A549 (cell line): ENCODE measurements around the gene UBN1. TPM values are rescaled to one million over a fixed set of nuclear protein-coding genes. Genes with fewer than 3 reads are reported as not detected.
A peak's percentile ranks its signal among the peaks of the same experiment; 100 is the strongest.

Experiments used
- ATAC-seq, 2 experiments: fragments of 200-7000 bp in 1 of 2; fragments of >200 bp in 1 of 2; cut with Nextera tagmentation in 1 of 2; cut with Tn5 transposase in 1 of 2; 3 replicates each; pipeline versions ENCODE4 v1.8.0 to v1.9.1; 2018 to 2020; ENCODE audit warnings: mild to moderate bottlenecking in 1 of 2, moderate library complexity in 1 of 2
- CTCF ChIA-PET: fragments of 300-600 bp; sonication (Branson Sonifier 250); formaldehyde crosslinking; extraction: SDS; loops from one replicate; lab custom pipeline; 2021; ENCODE audit warnings: antibody characterized with exemption, inconsistent platforms; lab: Yijun Ruan, JAX
- POLR2A ChIA-PET: fragments of 350-600 bp; formaldehyde crosslinking; extraction: SDS; loops from one replicate; lab custom pipeline; 2021; ENCODE audit warnings: antibody characterized with exemption, inconsistent platforms; lab: Yijun Ruan, JAX
- DNase-seq, 2 experiments: peaks; one replicate each; pipeline versions ENCODE4 v3.0.0 to v3.0.0-alpha.2; 2011 to 2016; ENCODE audit warnings: low read depth in 1 of 2, low spot score in 1 of 2
- FAIRE-seq: peaks from 2 replicates; lab custom pipeline; 2011; peaks lifted over from hg19 to GRCh38; lab: Jason Lieb, UNC
- H3K27ac ChIP-seq, 2 experiments: fragments of >200 bp; sonication (Bioruptor Twin); formaldehyde crosslinking; 3 replicates each; pipeline ENCODE4 v1.5.1; 2016 to 2017
- H3K4me1 ChIP-seq: fragments of >200 bp; sonication (Bioruptor Twin); formaldehyde crosslinking; 3 replicates; pipeline ENCODE4 v1.6.1; 2016
- H3K4me2 ChIP-seq: fragments of >200 bp; sonication (Bioruptor Twin); formaldehyde crosslinking; 3 replicates; pipeline ENCODE4 v1.6.1; 2016
- H3K4me3 ChIP-seq: fragments of >200 bp; sonication (Bioruptor Twin); formaldehyde crosslinking; 3 replicates; pipeline ENCODE4 v1.5.1; 2016
- H3K9me3 ChIP-seq: fragments of >200 bp; sonication (Bioruptor Twin); formaldehyde crosslinking; 3 replicates; pipeline ENCODE4 v1.6.1; 2016
- BHLHE40 ChIP-seq: IDR thresholded peaks from 2 replicates; pipeline ENCODE4 v1.6.1; 2012; ENCODE audit warnings: low read depth, low read length, inconsistent platforms
- CBX2 ChIP-seq: fragments of 200-600 bp; sonication (generic); IDR thresholded peaks from 2 replicates; pipeline ENCODE4 v1.6.1; 2016; ENCODE audit warnings: low read depth, mild to moderate bottlenecking, borderline replicate concordance
- CHD2 ChIP-seq: fragments of 150-350 bp; IDR thresholded peaks from 2 replicates; pipeline ENCODE4 v1.6.1; 2014; ENCODE audit warnings: low read length; ENCODE audit not compliant: partially characterized antibody
- CHD4 ChIP-seq: fragments of 200-600 bp; sonication (generic); IDR thresholded peaks from 2 replicates; pipeline ENCODE4 v1.6.1; 2016; ENCODE audit warnings: antibody characterized with exemption, mild to moderate bottlenecking, borderline replicate concordance
- FOSL2 ChIP-seq, 2 experiments: fragments of 450-650 bp in 1 of 2; fragments of >200 bp in 1 of 2; sonication (Bioruptor Twin) in 1 of 2; formaldehyde crosslinking; IDR thresholded peaks; 2 replicates each; pipeline versions ENCODE4 v1.5.0 to v1.6.1; 2016 to 2020; ENCODE audit warnings: mild to moderate bottlenecking in 1 of 2, moderate library complexity in 1 of 2
- FOXS1 ChIP-seq: fragments of 250-450 bp; sonication (Bioruptor Pico); IDR thresholded peaks from 2 replicates; pipeline ENCODE4 v1.5.0; 2020; ENCODE audit warnings: mild to moderate bottlenecking, moderate library complexity
- HEYL ChIP-seq: fragments of 250-450 bp; sonication (Bioruptor Pico); IDR thresholded peaks from 2 replicates; pipeline ENCODE4 v1.8.0; 2021; ENCODE audit warnings: mild to moderate bottlenecking, moderate library complexity
- HOXB13 ChIP-seq: fragments of 250-450 bp; sonication (Bioruptor Pico); IDR thresholded peaks from 2 replicates; pipeline ENCODE4 v1.5.0; 2020; ENCODE audit warnings: low read depth, mild to moderate bottlenecking, moderate library complexity
- JUN ChIP-seq, 2 experiments: fragments of >200 bp; sonication (Bioruptor Twin); formaldehyde crosslinking; IDR thresholded peaks; 2 replicates in 1 of 2; 3 replicates in 1 of 2; pipeline ENCODE4 v1.6.1; 2016 to 2017
- JUNB ChIP-seq: fragments of >200 bp; sonication (Bioruptor Twin); formaldehyde crosslinking; IDR thresholded peaks from 2 replicates; pipeline ENCODE4 v1.6.1; 2016
- MYC ChIP-seq: IDR thresholded peaks from 2 replicates; pipeline ENCODE4 v1.6.1; 2012; ENCODE audit warnings: mild to moderate bottlenecking, inconsistent platforms, low read length, improper control_type of control experiment, borderline replicate concordance
- RARB ChIP-seq: fragments of 250-450 bp; sonication (Bioruptor Pico); IDR thresholded peaks from 2 replicates; pipeline ENCODE4 v1.8.0; 2021; ENCODE audit warnings: mild to moderate bottlenecking, moderate library complexity
- RCOR1 ChIP-seq: fragments of 150-350 bp; IDR thresholded peaks from 2 replicates; pipeline ENCODE4 v1.6.1; 2014; ENCODE audit warnings: antibody characterized with exemption, low read length, low read depth
- WGBS: methylation state at CpG from one replicate; pipeline ENCODE4 v1.1.6; 2017; ENCODE audit errors: missing lambda C conversion rate; 5-methylcytosine and 5-hydroxymethylcytosine counted together
- polyA plus RNA-seq, 4 experiments: library from polyadenylated mRNA; depleted of rRNA in 3 of 4; stranded (reverse); fragments of >200 nt; fragmentation: RNase III in 1 of 4; extraction: RNeasy Plus Mini Kit Qiagen cat#74134 plus additional on column Dnase treatment in 1 of 4; gene quantifications; 2 replicates in 3 of 4; 3 replicates in 1 of 4; pipeline ENCODE4 v1.2.3, GENCODE V29; 2011 to 2017
- TF ChIP-seq, protein P1 (sequence below): fragments of >200 bp; sonication (Bioruptor Twin); formaldehyde crosslinking; IDR thresholded peaks from 3 replicates; pipeline ENCODE4 v1.5.1; 2016
- TF ChIP-seq, protein P2 (sequence below): fragments of 250-450 bp; sonication (Bioruptor Pico); IDR thresholded peaks from 2 replicates; pipeline ENCODE4 v1.5.0; 2020; ENCODE audit warnings: low read depth, mild to moderate bottlenecking, moderate library complexity
- TF ChIP-seq, protein P3 (sequence below): fragments of 450-650 bp; IDR thresholded peaks from 2 replicates; pipeline ENCODE4 v1.6.1; 2014; ENCODE audit warnings: antibody characterized with exemption
- TF ChIP-seq, protein P4 (sequence below): fragments of >200 bp; sonication (Bioruptor Twin); formaldehyde crosslinking; IDR thresholded peaks from 3 replicates; pipeline ENCODE4 v1.6.1; 2016

UBN1 gene
- polyA plus RNA-seq, 2 of the 4 experiments (the other 2 are of a cell fraction), result 14.2 to 20.0 TPM

DNA sequence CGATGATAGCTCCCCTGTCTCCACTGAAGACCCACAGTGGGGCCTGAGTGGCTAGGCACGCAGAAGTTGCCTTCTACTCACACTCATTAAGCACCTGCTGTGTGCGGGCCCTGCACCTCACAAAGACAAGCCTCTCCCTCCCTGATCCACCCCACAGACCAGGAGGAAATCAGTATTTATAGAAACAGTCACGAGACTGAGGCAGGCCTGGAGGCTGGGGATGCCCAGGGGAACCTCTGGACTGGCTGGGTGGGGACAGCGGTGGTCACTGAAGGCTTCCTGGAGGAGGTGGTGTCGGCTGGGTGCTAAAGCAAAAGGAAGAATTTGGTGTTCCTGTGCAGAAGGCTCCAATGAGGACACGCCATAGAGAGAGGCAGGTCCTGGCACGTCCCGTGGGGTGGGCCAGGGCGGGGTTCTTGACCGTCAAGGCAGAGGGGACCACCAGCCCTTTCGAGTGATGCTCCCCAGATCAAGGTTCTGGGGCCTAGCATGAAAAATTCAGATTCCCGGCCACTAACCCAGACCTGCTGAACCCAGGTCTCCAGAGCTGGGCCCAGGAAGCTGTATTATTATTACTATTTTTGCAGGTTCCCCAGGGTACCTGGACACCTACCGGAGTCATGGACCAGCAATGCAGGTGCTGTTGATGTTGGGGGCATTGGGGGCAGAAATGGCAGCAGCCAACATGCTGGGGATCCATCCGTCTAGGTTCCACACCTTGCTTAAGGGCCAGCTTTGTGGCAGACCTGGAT, 66.7 kb downstream of the UBN1 start (continued):
- TF ChIP-seq, protein P1, sequence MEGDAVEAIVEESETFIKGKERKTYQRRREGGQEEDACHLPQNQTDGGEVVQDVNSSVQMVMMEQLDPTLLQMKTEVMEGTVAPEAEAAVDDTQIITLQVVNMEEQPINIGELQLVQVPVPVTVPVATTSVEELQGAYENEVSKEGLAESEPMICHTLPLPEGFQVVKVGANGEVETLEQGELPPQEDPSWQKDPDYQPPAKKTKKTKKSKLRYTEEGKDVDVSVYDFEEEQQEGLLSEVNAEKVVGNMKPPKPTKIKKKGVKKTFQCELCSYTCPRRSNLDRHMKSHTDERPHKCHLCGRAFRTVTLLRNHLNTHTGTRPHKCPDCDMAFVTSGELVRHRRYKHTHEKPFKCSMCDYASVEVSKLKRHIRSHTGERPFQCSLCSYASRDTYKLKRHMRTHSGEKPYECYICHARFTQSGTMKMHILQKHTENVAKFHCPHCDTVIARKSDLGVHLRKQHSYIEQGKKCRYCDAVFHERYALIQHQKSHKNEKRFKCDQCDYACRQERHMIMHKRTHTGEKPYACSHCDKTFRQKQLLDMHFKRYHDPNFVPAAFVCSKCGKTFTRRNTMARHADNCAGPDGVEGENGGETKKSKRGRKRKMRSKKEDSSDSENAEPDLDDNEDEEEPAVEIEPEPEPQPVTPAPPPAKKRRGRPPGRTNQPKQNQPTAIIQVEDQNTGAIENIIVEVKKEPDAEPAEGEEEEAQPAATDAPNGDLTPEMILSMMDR, result no peak

DNA sequence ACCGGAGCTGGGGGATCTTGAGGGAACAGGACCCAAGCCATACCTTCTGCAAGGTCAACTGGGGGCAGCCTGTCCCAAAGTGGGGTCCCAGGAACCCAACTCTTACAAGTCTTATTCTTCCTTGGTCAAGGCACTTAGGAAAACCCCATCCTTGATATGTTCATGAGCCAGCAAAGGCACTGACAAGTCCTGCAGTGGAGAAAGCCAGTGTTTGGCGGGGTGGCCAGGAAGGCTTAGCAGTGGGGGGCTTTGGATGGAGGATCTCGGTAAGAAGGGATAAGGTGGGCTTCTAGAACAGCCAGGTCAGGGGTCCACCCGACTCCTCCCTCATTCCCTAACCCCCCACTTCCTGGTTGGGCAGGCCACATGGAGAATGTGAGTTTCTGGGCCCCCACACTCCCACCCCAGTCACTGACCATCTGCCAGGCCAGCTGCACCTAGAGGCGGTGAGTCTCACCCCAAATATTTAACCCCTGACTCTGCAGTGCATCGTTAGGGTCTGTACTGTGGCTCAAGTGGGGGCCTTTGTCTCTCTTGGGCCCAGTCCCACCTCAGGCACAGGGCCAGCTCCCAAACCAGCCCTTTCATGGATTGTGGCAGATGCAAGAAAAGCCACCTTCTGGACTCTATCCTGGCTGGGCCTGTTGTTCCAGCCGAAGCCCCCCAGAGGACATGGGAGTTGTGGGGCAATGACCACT, 67.4 kb downstream of the UBN1 start:
- DNase-seq (no peak), ATAC-seq (no peak), FAIRE-seq (no peak)
- H3K4me3 ChIP-seq, result no peak overlapping the region
- H3K4me1 ChIP-seq, result peaks cover 8% of the 10 kb centered on the region; the same call in 2 of the 3 replicates
- no peaks in the 10 kb centered on the region for H3K9me3 ChIP-seq
- WGBS, result 87% methylated on average over 7 of the region's 7 CpGs
- no peak overlapping the region for H3K4me2 ChIP-seq
- ChIA-PET CTCF (interaction anchor here (1.0 to 2.0 kb wide), 3 partner anchors 18 to 22 kb away, joined by 3 to 6 read pairs (median 3); partner anchors contain the start of gene PPL), POLR2A (no interaction called here)
- H3K27ac ChIP-seq, result 0 out of 6 replicates have a peak overlapping the region, but pooled peaks of 1 of the 2 experiments have one; percentile 14
- TF ChIP-seq, protein P2, sequence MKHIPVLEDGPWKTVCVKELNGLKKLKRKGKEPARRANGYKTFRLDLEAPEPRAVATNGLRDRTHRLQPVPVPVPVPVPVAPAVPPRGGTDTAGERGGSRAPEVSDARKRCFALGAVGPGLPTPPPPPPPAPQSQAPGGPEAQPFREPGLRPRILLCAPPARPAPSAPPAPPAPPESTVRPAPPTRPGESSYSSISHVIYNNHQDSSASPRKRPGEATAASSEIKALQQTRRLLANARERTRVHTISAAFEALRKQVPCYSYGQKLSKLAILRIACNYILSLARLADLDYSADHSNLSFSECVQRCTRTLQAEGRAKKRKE (CRISPR knock-in tag), result no peak
- TF ChIP-seq, protein P3, sequence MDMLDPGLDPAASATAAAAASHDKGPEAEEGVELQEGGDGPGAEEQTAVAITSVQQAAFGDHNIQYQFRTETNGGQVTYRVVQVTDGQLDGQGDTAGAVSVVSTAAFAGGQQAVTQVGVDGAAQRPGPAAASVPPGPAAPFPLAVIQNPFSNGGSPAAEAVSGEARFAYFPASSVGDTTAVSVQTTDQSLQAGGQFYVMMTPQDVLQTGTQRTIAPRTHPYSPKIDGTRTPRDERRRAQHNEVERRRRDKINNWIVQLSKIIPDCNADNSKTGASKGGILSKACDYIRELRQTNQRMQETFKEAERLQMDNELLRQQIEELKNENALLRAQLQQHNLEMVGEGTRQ, result no peak
- no peak for TF ChIP-seq HEYL (CRISPR knock-in tag)
- TF ChIP-seq HOXB13 (CRISPR knock-in tag), result no peak

DNA sequence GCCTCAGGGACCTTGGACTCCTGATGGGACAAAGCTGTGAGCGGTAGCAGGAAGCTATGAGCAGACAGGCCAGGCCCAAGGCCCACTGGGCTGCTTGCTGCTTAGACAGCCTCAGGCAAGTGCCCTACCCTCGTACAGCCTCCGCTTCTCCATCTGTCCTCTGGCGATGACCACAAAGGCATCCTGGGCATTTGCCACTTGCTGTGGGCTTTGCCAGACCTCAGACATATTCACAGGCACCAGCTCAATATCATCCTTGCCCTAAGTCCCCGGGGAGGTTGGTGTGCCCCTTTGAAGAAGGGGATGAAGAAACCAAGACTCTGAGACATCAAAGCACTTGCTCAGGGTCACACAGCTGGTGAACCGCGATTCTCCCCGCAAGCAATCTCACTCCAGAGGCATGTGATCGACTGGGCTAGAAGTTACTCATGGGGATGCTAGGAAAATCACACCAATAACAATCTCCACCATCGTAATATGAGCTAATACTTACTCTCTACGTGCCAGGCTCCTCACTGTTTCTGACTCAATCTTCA, 68.0 kb downstream of the UBN1 start:
- POLR2A ChIA-PET, result no interaction called here

More for the DNA sequence above, 68.0 kb downstream of the UBN1 start:
- Histone ChIP-seq H3K4me2 (no peak overlapping the region), H3K9me3 (no peaks in the 10 kb centered on the region), H3K27ac (0 out of 6 replicates have a peak overlapping the region, but pooled peaks of 1 of the 2 experiments have one; percentile 14), H3K4me1 (peaks cover 8% of the 10 kb centered on the region; the same call in 2 of the 3 replicates), H3K4me3 (no peak overlapping the region)
- ATAC-seq, result no peak
- WGBS, result 79% methylated on average over 11 of the region's 11 CpGs
- DNase-seq, result no peak
- no peak for FAIRE-seq
- TF ChIP-seq CHD4 (no peak), JUN (IDR thresholded peaks at IDR 0.05) (no peak), CHD2 (no peak), HOXB13 (CRISPR knock-in tag) (no peak), RCOR1 (no peak), BHLHE40 (no peak), FOSL2 (IDR thresholded peaks at IDR 0.05) (no peak), FOSL2 (CRISPR knock-in tag; IDR thresholded peaks at IDR 0.05) (no peak), RARB (CRISPR knock-in tag) (no peak), JUNB (no peak), MYC (no peak), CBX2 (no peak), FOXS1 (CRISPR knock-in tag) (no peak)
- TF ChIP-seq, protein P4, sequence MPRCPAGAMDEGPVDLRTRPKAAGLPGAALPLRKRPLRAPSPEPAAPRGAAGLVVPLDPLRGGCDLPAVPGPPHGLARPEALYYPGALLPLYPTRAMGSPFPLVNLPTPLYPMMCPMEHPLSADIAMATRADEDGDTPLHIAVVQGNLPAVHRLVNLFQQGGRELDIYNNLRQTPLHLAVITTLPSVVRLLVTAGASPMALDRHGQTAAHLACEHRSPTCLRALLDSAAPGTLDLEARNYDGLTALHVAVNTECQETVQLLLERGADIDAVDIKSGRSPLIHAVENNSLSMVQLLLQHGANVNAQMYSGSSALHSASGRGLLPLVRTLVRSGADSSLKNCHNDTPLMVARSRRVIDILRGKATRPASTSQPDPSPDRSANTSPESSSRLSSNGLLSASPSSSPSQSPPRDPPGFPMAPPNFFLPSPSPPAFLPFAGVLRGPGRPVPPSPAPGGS, result no peak
- CTCF ChIA-PET, result interaction anchor here (1.0 to 2.0 kb wide), 2 partner anchors 19 to 21 kb away, joined by 3 to 6 read pairs; partner anchors contain the start of gene PPL
